Keratinocyte (primary cell): Measurements from ENCODE around the gene DIPK1B. TPM values are rescaled to one million over a fixed set of nuclear protein-coding genes. Genes with fewer than 3 reads are reported as not detected.

Experiments used
- DNase-seq: peaks from one replicate; pipeline ENCODE4 v3.0.0-alpha.2; 2011; ENCODE audit warnings: low read depth, missing footprints, low spot score
- FAIRE-seq: peaks from 2 replicates; lab custom pipeline; 2011; peaks lifted over from hg19 to GRCh38; lab: Jason Lieb, UNC
- H2AFZ ChIP-seq: 2 replicates; pipeline ENCODE4 v1.6.0; 2012; ENCODE audit warnings: low read length, control low read depth, inconsistent platforms; ENCODE audit not compliant: control insufficient read depth
- H3K27ac ChIP-seq: 2 replicates; pipeline ENCODE4 v1.5.1; 2011; ENCODE audit warnings: low read length; ENCODE audit not compliant: control insufficient read depth, insufficient read depth
- H3K27me3 ChIP-seq: 3 replicates; pipeline ENCODE4 v1.6.0; 2011; ENCODE audit warnings: low read length; ENCODE audit not compliant: control insufficient read depth, insufficient read depth; ENCODE audit errors: extremely low read depth
- H3K36me3 ChIP-seq, 2 experiments: 2 replicates in 1 of 2; 3 replicates in 1 of 2; pipeline ENCODE4 v1.5.1; 2011; ENCODE audit warnings: low read length in 2 of 2, mild to moderate bottlenecking in 1 of 2; ENCODE audit not compliant: control insufficient read depth in 2 of 2, insufficient read depth in 2 of 2; ENCODE audit errors: extremely low read depth in 1 of 2
- H3K4me1 ChIP-seq: 3 replicates; pipeline ENCODE4 v1.5.1; 2011; ENCODE audit warnings: low read length; ENCODE audit not compliant: control insufficient read depth, insufficient read depth; ENCODE audit errors: extremely low read depth
- H3K4me2 ChIP-seq: 3 replicates; pipeline ENCODE4 v1.6.0; 2011; ENCODE audit warnings: low read depth, low read length; ENCODE audit not compliant: control insufficient read depth, insufficient read depth; ENCODE audit errors: extremely low read depth
- H3K4me3 ChIP-seq, 3 experiments: fragments of 200-600 bp in 1 of 3; sonication (generic) in 1 of 3; 2 replicates in 2 of 3; 3 replicates in 1 of 3; pipeline ENCODE4 v1.5.1; 2011 to 2016; ENCODE audit warnings: low read length in 3 of 3, mild to moderate bottlenecking in 3 of 3, control low read depth in 2 of 3, inconsistent platforms in 1 of 3, low read depth in 1 of 3, mixed read lengths in 1 of 3, mixed run types in 1 of 3, moderate library complexity in 1 of 3; ENCODE audit not compliant: control insufficient read depth in 2 of 3, insufficient read depth in 2 of 3; ENCODE audit errors: extremely low read depth in 1 of 3
- H3K79me2 ChIP-seq: 2 replicates; pipeline ENCODE4 v1.6.0; 2012; ENCODE audit warnings: low read length; ENCODE audit not compliant: control insufficient read depth, insufficient read depth
- H3K9ac ChIP-seq: 3 replicates; pipeline ENCODE4 v1.6.0; 2011; ENCODE audit warnings: low read length; ENCODE audit not compliant: control insufficient read depth, insufficient read depth; ENCODE audit errors: extremely low read depth
- H3K9me1 ChIP-seq: 3 replicates; pipeline ENCODE4 v1.6.0; 2011; ENCODE audit warnings: low read length; ENCODE audit not compliant: control insufficient read depth, insufficient read depth; ENCODE audit errors: extremely low read depth
- H3K9me3 ChIP-seq: 2 replicates; pipeline ENCODE4 v1.5.1; 2012; ENCODE audit warnings: low read depth, low read length; ENCODE audit not compliant: control insufficient read depth
- H4K20me1 ChIP-seq: 3 replicates; pipeline ENCODE4 v1.6.0; 2011; ENCODE audit warnings: low read length; ENCODE audit not compliant: control insufficient read depth, insufficient read depth; ENCODE audit errors: extremely low read depth
- CTCF ChIP-seq, 3 experiments: IDR thresholded peaks in 1 of 3; conservative IDR thresholded peaks in 1 of 3; optimal IDR thresholded peaks in 1 of 3; 2 replicates in 2 of 3; 3 replicates in 1 of 3; pipeline versions ENCODE3 to v1.5.1; 2011; ENCODE audit warnings: low read length in 3 of 3, mild to moderate bottlenecking in 3 of 3, moderate library complexity in 2 of 3, control low read depth in 1 of 3, inconsistent platforms in 1 of 3; ENCODE audit not compliant: insufficient read depth in 2 of 3; ENCODE audit errors: extremely low read depth in 1 of 3
- EZH2 ChIP-seq: IDR thresholded peaks from one replicate; pipeline ENCODE4 v1.6.1; 2012; ENCODE audit warnings: inconsistent platforms, mild to moderate bottlenecking, low read length, moderate library complexity
- dilution Hi-C: fragments of 300-500 bp; cut with MboI; formaldehyde crosslinking; loops from one replicate; pipeline ENCODE4 v1.7.0; 2020; ENCODE audit warnings: low sequenced_read_pairs; ENCODE audit not compliant: extremely low pct_ligation_motif_present
- polyA plus RNA-seq, 5 experiments: library from polyadenylated mRNA; depleted of rRNA in 3 of 5; stranded (reverse) in 3 of 5; stranded (forward) in 1 of 5; unstranded in 1 of 5; fragments of >200 nt; gene quantifications; 1 replicate in 1 of 5; 2 replicates in 3 of 5; 3 replicates in 1 of 5; pipeline versions ENCODE4 v1.2.1 to v1.2.3, GENCODE V29; 2011 to 2012; ENCODE audit warnings: missing spikeins in 2 of 5, low read depth in 1 of 5, low replicate concordance in 1 of 5

DIPK1B gene
- polyA plus RNA-seq, 1 donor (not counting 4 experiments of a cell fraction or from before 2014, with no cell fraction given): not detected

- dilution Hi-C loops: no loop called here
- DNase-seq (no peak), FAIRE-seq (no peak)
- H4K20me1 ChIP-seq: no peaks in the 10 kb centered on the region
- H3K9me1 ChIP-seq: no peaks in the 10 kb centered on the region
- no peak overlapping the region for H3K4me2 ChIP-seq
- H3K4me3 ChIP-seq: no peak overlapping the region
- peaks cover 4% of the 10 kb centered on the region for H3K4me1 ChIP-seq
- H3K9me3 ChIP-seq: no peaks in the 10 kb centered on the region
- H3K27ac ChIP-seq: no peak overlapping the region
- peaks cover 4% of the 10 kb centered on the region for H3K27me3 ChIP-seq
- H3K9ac ChIP-seq: no peak overlapping the region
- peaks cover 6 to 15% of the 10 kb centered on the region in 2 experiments for H3K36me3 ChIP-seq
- no peak overlapping the region for H2AFZ ChIP-seq
- TF ChIP-seq EZH2 (no peak), CTCF (optimal IDR thresholded peaks at IDR 0.05 in 1 of 3, IDR thresholded peaks at IDR 0.05 in 1 of 3, conservative IDR thresholded peaks at IDR 0.05 in 1 of 3; ENCODE audit: extremely low read depth in 1 of 3, insufficient read depth in 2 of 3, low read length in 3 of 3) (no peak)
- no peaks in the 10 kb centered on the region for H3K79me2 ChIP-seq
These were observed 39.0 kb upstream of the DIPK1B start for GRCh38 chr9:136673088-136673974.

- no peaks in the 10 kb centered on the region for H3K9me1 ChIP-seq
- H2AFZ ChIP-seq: no peak overlapping the region
- H3K36me3 ChIP-seq: peaks cover 6 to 15% of the 10 kb centered on the region in 2 experiments
- no peak overlapping the region for H3K27ac ChIP-seq
- H3K4me1 ChIP-seq: peaks cover 4% of the 10 kb centered on the region
- dilution Hi-C loops: no loop called here
- peaks cover 4% of the 10 kb centered on the region for H3K27me3 ChIP-seq
- H3K9ac ChIP-seq: no peak overlapping the region
- no peak for DNase-seq
- no peaks in the 10 kb centered on the region for H3K79me2 ChIP-seq
- TF ChIP-seq CTCF (optimal IDR thresholded peaks at IDR 0.05 in 1 of 3, IDR thresholded peaks at IDR 0.05 in 1 of 3, conservative IDR thresholded peaks at IDR 0.05 in 1 of 3; ENCODE audit: extremely low read depth in 1 of 3, insufficient read depth in 2 of 3, low read length in 3 of 3) (no peak), EZH2 (no peak)
- FAIRE-seq: no peak
- H3K9me3 ChIP-seq: no peaks in the 10 kb centered on the region
- no peaks in the 10 kb centered on the region for H4K20me1 ChIP-seq
- H3K4me2 ChIP-seq: no peak overlapping the region
- no peak overlapping the region for H3K4me3 ChIP-seq
These were observed 38.2 kb upstream of the DIPK1B start for GRCh38 chr9:136673975-136674785.
